ENCODE measurements around the gene HLF.

The HLF gene

DNA sequence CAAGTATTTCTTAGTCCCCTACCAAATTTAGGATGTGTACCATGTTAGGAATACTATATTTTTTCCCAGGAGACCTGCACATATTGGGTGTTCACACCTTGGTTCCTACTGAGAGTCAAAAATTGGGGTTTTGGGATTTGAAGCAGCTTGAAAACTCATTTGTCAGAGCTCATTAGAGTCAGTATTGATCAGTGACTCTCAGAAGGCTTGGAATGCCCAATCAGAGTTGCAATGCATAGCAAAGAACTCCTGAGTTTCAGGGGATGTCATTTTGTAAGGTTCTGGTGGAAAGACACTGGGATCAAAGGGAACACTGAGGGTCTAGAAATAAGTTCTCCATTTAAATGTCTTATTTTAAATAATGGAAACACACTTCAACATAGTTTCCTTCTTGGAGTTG is 5.1 kb downstream of the HLF start:
- DNase-seq (ENCODE audit: low read depth), result no peak
- no peak overlapping the region for H3K4me3 ChIP-seq (ENCODE audit: low read length)
- TF ChIP-seq, protein P1, sequence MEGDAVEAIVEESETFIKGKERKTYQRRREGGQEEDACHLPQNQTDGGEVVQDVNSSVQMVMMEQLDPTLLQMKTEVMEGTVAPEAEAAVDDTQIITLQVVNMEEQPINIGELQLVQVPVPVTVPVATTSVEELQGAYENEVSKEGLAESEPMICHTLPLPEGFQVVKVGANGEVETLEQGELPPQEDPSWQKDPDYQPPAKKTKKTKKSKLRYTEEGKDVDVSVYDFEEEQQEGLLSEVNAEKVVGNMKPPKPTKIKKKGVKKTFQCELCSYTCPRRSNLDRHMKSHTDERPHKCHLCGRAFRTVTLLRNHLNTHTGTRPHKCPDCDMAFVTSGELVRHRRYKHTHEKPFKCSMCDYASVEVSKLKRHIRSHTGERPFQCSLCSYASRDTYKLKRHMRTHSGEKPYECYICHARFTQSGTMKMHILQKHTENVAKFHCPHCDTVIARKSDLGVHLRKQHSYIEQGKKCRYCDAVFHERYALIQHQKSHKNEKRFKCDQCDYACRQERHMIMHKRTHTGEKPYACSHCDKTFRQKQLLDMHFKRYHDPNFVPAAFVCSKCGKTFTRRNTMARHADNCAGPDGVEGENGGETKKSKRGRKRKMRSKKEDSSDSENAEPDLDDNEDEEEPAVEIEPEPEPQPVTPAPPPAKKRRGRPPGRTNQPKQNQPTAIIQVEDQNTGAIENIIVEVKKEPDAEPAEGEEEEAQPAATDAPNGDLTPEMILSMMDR (conservative IDR thresholded peaks at IDR 0.05; ENCODE audit: low read length), result no peak

DNA sequence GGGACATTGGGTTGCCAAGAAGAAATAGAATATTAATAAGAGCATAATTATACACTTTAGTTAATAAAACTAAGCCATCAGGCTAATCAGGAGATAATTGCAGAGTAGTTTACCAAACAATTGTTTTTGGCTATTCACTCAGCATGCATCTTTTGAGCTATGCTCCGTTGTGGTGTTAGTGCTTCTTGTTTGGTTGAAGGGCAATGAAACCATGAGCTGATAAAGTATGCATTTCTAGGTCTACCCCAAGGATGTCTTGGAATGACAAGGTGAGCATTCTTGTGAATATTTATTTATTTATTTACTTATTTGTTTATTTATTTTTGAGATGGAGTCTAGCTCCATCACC is 6.4 kb downstream of the HLF start:
- no peak for DNase-seq (ENCODE audit: low read depth)
- H3K4me3 ChIP-seq (ENCODE audit: low read length), result no peak overlapping the region
- TF ChIP-seq, protein P1 (conservative IDR thresholded peaks at IDR 0.05; ENCODE audit: low read length), result no peak

DNA sequence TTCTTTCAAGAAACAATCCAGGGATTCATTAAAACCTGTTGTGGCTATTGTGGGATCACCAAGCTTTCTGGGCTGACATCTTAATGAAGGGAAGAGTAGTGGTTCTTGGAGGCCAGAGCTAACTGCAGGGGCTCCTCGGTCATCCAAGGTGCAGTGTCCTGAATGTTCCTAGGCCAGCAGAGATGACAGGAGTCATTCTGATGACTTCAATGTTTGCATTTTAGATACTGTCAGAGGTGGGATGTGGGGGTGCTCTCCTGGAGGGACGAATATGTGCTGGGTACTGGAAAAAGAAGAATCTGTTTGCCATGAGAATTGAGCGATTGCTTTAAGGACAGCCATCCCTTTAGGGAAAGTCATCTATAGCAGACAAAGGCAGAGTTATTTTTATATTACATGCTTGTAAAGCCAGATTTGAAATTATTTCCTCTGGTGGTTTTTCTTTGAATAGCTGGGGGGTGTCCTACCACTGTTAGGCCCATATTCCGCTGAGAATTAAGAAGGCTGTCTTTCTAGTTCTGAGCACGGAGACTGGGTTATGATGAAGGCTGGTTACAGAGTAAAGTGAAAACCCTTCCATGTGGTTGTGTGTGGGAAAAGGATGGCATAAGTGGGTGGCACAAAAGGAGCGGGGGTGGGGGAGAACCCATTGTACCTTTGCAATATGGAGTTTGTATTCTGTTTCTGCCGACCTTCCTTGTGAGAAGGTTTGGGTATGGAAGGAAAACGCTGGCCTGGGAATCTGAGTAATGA is 7.4 kb downstream of the HLF start:
- H3K4me3 ChIP-seq (ENCODE audit: low read length), result no peak overlapping the region
- no peak for DNase-seq (ENCODE audit: low read depth)
- TF ChIP-seq, protein P1 (conservative IDR thresholded peaks at IDR 0.05; ENCODE audit: low read length), result no peak

DNA sequence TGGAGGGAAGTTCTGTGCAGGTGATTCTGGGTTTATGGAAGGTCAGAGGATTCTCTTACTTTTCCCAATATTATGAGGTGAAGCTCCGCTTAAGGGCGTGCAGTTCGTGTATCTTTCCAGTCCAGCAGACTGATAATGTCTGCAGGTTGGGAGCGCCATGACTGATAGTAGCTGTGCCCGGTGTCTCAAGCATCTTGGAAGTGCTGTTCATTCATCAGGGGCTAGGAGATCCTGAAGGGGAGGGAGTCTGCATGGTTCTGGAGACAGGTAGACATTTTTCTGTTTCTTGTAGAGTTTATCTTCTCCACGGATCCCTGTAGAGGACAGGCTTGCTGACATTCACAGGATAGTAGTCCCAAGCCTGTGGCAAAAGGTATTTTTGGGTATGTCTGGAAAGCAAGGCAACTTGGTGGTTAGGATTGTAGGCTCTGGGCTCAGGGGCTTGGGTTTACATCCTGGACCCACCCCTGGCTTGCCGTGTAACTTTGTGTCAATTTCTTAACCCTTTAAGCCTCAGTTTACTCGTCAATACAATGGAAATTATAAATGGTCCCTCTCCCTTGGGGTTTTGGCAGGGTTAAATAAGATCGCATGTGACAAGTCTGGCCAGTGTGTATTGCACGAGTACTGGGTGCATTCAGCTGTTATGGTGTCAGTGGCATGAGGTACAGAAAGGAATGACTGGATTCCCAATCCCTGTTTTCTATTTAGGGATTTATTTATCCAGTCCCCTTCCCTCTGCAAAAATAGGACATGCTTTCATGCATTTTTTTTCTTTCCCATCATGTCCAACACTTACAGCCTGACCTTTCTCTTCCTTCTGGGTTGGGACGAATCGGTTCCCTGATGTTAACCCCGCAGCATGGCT is 8.2 kb downstream of the HLF start:
- H3K4me3 ChIP-seq (ENCODE audit: low read length), result no peak overlapping the region
- TF ChIP-seq, protein P1 (conservative IDR thresholded peaks at IDR 0.05; ENCODE audit: low read length), result no peak
- peak; percentile 7 for DNase-seq (ENCODE audit: low read depth)

DNA sequence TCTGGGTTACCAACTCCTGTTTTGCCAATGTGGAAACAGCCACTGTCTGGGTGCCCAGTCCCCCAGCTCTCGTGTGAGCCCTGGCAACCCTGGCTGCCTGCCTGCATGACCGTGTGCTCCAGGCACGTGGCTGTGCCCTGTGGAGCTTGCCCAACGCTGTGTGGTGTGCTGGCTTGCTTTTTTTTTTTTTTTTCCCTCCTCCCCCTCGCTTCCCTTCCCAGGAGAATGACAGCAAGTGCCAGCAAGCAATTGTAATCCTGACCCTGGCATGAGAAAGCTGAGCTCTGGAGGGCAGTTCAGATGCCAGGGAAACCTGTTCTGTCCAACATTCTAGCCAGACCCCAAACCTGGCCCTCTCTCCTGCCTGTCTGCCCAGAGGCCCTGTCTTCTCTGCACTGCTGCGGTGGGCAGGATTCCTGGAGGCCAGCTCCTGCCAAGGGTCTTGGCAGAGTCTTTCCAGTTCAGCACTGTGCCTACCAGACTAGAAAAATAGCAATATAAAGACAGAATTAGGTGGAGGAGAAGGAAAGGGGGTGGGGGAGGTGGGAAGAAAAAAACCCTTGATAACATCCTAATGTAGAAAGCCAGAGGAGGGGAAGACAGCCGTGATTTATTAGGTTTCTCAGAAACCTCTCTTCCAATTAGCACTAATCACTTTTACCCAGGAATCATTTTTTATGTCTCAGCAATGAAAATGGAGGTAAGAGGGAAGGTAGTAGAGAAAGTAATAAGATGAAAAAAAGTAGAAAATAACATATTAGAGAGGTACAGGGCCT is 9.0 kb downstream of the HLF start:
- no peak overlapping the region for H3K4me3 ChIP-seq (ENCODE audit: low read length)
- TF ChIP-seq, protein P1 (conservative IDR thresholded peaks at IDR 0.05; ENCODE audit: low read length), result no peak
- peak; percentile 48 for DNase-seq (ENCODE audit: low read depth)

DNA sequence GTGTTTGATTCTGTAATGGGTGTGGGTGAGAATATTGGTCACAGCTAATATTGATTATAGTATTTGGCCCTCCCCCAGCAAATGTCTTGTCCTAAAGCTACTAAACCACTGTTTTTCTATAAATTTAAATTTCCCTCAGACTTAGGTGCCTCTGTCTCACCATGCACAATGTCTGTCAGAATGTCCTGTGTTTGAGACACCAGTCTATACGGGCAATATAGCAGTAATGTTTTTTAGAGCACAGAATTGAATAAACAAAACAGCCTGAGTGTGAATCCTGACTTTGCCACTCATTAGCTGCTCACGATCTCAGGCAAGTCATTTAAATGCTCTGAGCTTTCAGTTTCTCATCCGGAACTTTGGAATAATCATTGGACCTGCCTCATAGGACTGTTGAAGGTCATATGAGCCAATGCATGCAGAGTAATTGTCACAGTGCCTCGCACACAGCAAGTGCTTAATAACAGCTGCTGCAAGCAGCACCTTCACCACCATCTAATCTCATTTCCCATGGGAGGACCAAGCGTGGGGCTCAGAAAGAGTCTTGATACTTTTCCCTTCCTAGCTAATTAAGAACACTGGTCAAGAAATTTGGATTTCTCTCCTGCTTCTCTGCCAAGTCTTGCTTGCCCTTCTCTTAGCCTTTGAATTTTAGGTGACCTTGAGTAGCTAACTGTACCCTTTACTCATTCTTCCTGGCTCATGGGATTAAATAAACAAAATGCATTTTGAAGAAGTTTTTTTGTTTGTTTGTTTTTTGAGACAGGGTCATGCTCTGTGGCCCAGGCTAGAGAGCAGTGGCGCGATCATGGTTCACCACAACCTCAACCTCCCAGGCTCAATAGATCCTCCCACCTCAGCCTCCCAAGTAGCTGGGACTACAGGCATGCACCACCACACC is 9.8 kb downstream of the HLF start:
- TF ChIP-seq, protein P1 (conservative IDR thresholded peaks at IDR 0.05; ENCODE audit: low read length), result no peak
- H3K4me3 ChIP-seq (ENCODE audit: low read length), result no peak overlapping the region
- no peak for DNase-seq (ENCODE audit: low read depth)
